Fibroblast of the aortic adventitia (primary cell): ENCODE data around the gene AKAP1. TPM values are rescaled to one million over a fixed set of nuclear protein-coding genes. Genes with fewer than 3 reads are reported as not detected.

Experiments
- DNase-seq: peaks from one replicate; pipeline ENCODE4 v3.0.0-alpha.2; 2010; ENCODE audit warnings: low read depth
- H3K4me3 ChIP-seq: 2 replicates; pipeline ENCODE4 v1.5.1; 2011; ENCODE audit warnings: low read depth, mild to moderate bottlenecking, control low read depth, low read length, moderate library complexity
- CTCF ChIP-seq: IDR thresholded peaks from 2 replicates; pipeline ENCODE4 v1.5.1; 2011; ENCODE audit warnings: mild to moderate bottlenecking, low read length, control low read depth, inconsistent platforms; ENCODE audit not compliant: insufficient read depth
- total RNA-seq: library from RNA; depleted of rRNA; stranded (reverse); fragments of >200 nt; gene quantifications from 2 replicates; pipeline ENCODE4 v1.2.3, GENCODE V29; 2012; ENCODE audit warnings: low replicate concordance

The AKAP1 gene
- total RNA-seq, 1 donor: 12.9 TPM

- no peak for DNase-seq
- TF ChIP-seq CTCF: no peak
These were observed 22.2 kb upstream of the AKAP1 start for GRCh38 chr17:57062865-57063264.

GRCh38 chr17:57067162-57067561, 17.9 kb upstream of the AKAP1 start:
- no peak overlapping the region for H3K4me3 ChIP-seq
- no peak for DNase-seq
- no peak for TF ChIP-seq CTCF

More at GRCh38 chr17:57062865-57063264, 22.2 kb upstream of the AKAP1 start:
- no peak overlapping the region for H3K4me3 ChIP-seq

GRCh38 chr17:57067781-57068180, 17.3 kb upstream of the AKAP1 start:
- no peak for DNase-seq
- TF ChIP-seq CTCF: no peak
- H3K4me3 ChIP-seq: no peak overlapping the region

- no peak overlapping the region for H3K4me3 ChIP-seq
- no peak for DNase-seq
- TF ChIP-seq CTCF: no peak
These were observed 16.8 kb upstream of the AKAP1 start for GRCh38 chr17:57068222-57068658.

- H3K4me3 ChIP-seq: no peak overlapping the region
- no peak for DNase-seq
- no peak for TF ChIP-seq CTCF
These were observed 16.3 kb upstream of the AKAP1 start for GRCh38 chr17:57068707-57069106.

- no peak overlapping the region for H3K4me3 ChIP-seq
- no peak for DNase-seq
- no peak for TF ChIP-seq CTCF
These were observed 12.8 kb upstream of the AKAP1 start for GRCh38 chr17:57071991-57072944.
